Measurements from ENCODE around the gene LAMTOR2. TPM values are rescaled to one million over a fixed set of nuclear protein-coding genes. Genes with fewer than 3 reads are reported as not detected.
A peak's percentile ranks its signal among the peaks of the same experiment; 100 is the strongest.
"Not testable (repeated sequence)": the region's sequence is repeated elsewhere in the genome, so short reads cannot be mapped to it uniquely, and the experiment has no call there.

LAMTOR2 gene
- total and polyA plus RNA-seq, 7 donors: 46.1 to 101 (median 63.9) TPM

GRCh38 chr1:156069490-156070455 lies 15.2 kb downstream of the LAMTOR2 start:
- WGBS, 3 donors: 27 to 62% (median 29%) methylated on average over 3 of the region's 3 CpGs
- no peak overlapping the region for H3K27ac ChIP-seq
- ATAC-seq: peak in 3 of 4 donors; percentile 40 to 54 (median 43)

GRCh38 chr1:156070548-156070947 lies 16.0 kb downstream of the LAMTOR2 start:
- intact Hi-C loops (cut with DNase I): no loop called here
- no peaks in the 10 kb centered on the region for H3K27me3 ChIP-seq (ENCODE audit: insufficient read depth in 3 of 3, low read length in 2 of 3)
- DNase-seq: no peak
- no peak overlapping the region for H3K27ac ChIP-seq
- no peak for ATAC-seq
- H3K4me1 ChIP-seq: no peaks in the 10 kb centered on the region
- no peak overlapping the region for H3K4me3 ChIP-seq
- 34 to 50% (median 43%) methylated on average over 4 of the region's 4 CpGs for WGBS, 3 donors
- TF ChIP-seq CTCF (IDR thresholded peaks at IDR 0.05): no peak
- no peaks in the 10 kb centered on the region for H3K36me3 ChIP-seq (ENCODE audit: insufficient read depth in 1 of 2, low read depth in 1 of 2)
- H3K9me3 ChIP-seq: no peaks in the 10 kb centered on the region

More at GRCh38 chr1:156069490-156070455, 15.2 kb downstream of the LAMTOR2 start:
- H3K4me1 ChIP-seq: no peaks in the 10 kb centered on the region
- TF ChIP-seq CTCF (IDR thresholded peaks at IDR 0.05): no peak
- intact Hi-C loops (cut with DNase I): no loop called here
- no peaks in the 10 kb centered on the region for H3K36me3 ChIP-seq (ENCODE audit: insufficient read depth in 1 of 2, low read depth in 1 of 2)
- DNase-seq: no peak
- H3K27me3 ChIP-seq (ENCODE audit: insufficient read depth in 3 of 3, low read length in 2 of 3): no peaks in the 10 kb centered on the region
- H3K9me3 ChIP-seq: no peaks in the 10 kb centered on the region
- no peak overlapping the region for H3K4me3 ChIP-seq

GRCh38 chr1:156071332-156071816 lies 16.8 kb downstream of the LAMTOR2 start:
- H3K36me3 ChIP-seq (ENCODE audit: insufficient read depth in 1 of 2, low read depth in 1 of 2); H3K4me1 ChIP-seq; H3K4me3 ChIP-seq; ATAC-seq; H3K27ac ChIP-seq; H3K27me3 ChIP-seq (ENCODE audit: insufficient read depth in 3 of 3, low read length in 2 of 3); intact Hi-C loops (cut with DNase I); DNase-seq; H3K9me3 ChIP-seq: not testable (repeated sequence)
- 88 to 91% (median 90%) methylated on average over 7 of the region's 7 CpGs for WGBS, 3 donors

- no peak for TF ChIP-seq CTCF (IDR thresholded peaks at IDR 0.05)
- Histone ChIP-seq H3K4me1 (no peaks in the 10 kb centered on the region), H3K9me3 (no peaks in the 10 kb centered on the region), H3K27ac (no peak overlapping the region), H3K36me3 (ENCODE audit: insufficient read depth in 1 of 2, low read depth in 1 of 2) (no peaks in the 10 kb centered on the region), H3K27me3 (ENCODE audit: insufficient read depth in 3 of 3, low read length in 2 of 3) (no peaks in the 10 kb centered on the region), H3K4me3 (no peak overlapping the region)
- intact Hi-C loops (cut with DNase I): no loop called here
- 57 to 62% (median 60%) methylated on average over 6 of the region's 6 CpGs for WGBS, 3 donors
- no peak for ATAC-seq
- no peak for DNase-seq
These were observed 17.7 kb downstream of the LAMTOR2 start for GRCh38 chr1:156072251-156072650.

DNA sequence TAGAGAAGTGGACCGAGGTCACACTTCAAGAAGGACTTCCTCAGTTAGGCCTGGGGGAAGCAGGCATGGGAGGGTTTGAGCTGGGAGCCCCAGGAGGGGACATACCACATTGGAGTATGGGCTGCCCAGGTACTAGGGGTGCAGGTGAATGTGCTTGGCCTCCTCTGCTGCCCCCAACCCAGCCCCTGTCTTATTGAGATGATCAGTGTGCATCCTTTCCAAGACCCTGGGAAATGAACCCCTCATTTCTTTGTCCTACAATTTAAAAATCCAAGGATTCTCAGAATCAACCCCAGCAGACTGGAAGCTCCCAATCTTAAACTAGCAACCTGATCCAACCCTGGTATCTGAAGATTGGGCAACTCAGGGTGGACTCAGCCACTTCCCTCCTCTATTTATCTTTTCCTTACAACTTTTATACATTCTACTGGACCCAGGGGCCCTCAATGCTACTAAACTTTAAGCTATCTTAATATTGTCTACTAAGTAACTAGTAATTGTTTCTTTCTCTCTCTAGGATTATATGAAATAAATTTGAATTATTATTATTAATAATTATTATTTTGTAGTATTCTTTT lies 18.6 kb downstream of the LAMTOR2 start:
- H3K27ac ChIP-seq: no peak overlapping the region
- H3K27me3 ChIP-seq (ENCODE audit: insufficient read depth in 3 of 3, low read length in 2 of 3): no peaks in the 10 kb centered on the region
- DNase-seq (no peak), ATAC-seq (no peak)
- H3K36me3 ChIP-seq (ENCODE audit: insufficient read depth in 1 of 2, low read depth in 1 of 2): no peaks in the 10 kb centered on the region
- WGBS, 3 donors: 0 to 32% (median 13%) methylated on average over 1 of the region's 1 CpG
- H3K9me3 ChIP-seq: no peaks in the 10 kb centered on the region
- no peaks in the 10 kb centered on the region for H3K4me1 ChIP-seq
- no peak for TF ChIP-seq CTCF (IDR thresholded peaks at IDR 0.05)
- intact Hi-C loops (cut with DNase I): no loop called here
- H3K4me3 ChIP-seq: no peak overlapping the region
